ENCODE data around the gene NR4A1. TPM values are rescaled to one million over a fixed set of nuclear protein-coding genes. Genes with fewer than 3 reads are reported as not detected.

NR4A1 gene
- total and polyA plus RNA-seq, 9 of the 15 experiments (the other 6 are each of a cell fraction or from before 2014, with no cell fraction given), result 0.07 to 4.7 (median 1.9) TPM; not detected in 1

DNA sequence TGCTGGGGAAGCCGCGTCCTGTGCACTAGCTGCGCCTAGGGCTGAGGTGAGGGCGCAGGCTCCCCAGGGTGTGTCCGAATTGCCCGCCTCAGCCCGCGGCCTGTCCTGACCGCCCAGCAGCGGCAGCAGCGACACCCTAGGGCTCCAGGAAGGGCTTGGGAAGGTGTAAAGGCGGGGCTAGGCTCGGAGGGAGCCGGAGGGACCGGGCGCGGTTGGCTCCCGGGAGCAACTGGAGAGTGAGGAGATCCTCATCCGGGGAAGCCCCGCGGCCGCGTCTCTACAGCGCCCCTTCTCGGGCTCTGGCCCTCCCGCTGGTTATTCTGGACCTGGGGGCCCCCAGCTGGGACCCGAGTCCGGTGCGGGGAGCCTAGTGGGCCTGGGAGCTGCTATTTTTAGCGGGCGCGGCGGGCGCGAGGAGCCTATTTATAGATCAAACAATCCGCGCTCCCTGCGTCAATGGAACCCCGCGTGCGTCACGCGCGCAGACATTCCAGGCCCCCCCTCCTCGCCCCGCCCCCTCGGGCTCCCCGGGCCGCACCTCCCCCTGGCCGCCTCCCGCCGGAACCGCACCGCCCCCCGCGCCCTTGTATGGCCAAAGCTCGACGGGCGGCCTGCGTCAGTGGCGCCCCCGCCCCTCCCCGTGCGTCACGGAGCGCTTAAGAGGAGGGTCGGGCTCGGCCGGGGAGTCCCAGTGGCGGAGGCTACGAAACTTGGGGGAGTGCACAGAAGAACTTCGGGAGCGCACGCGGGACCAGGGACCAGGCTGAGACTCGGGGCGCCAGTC is at the start of gene NR4A1 (continued):
- TF ChIP-seq RERE (CRISPR knock-in tag; IDR thresholded peaks at IDR 0.05; ENCODE audit: borderline replicate concordance), result peak; percentile 52; the same call in 1 of the 2 replicates
- TF ChIP-seq ZZZ3 (IDR thresholded peaks at IDR 0.05), result no peak
- peak; percentile 62; the same call in 1 of the 2 replicates for TF ChIP-seq PHF8 (IDR thresholded peaks at IDR 0.05; ENCODE audit: borderline replicate concordance, low read length)
- TF ChIP-seq HMGN3 (IDR thresholded peaks at IDR 0.05; ENCODE audit: borderline replicate concordance, extremely low read depth, insufficient read length, low read depth, low read length), result peak; percentile 50
- peak; percentile 46 for TF ChIP-seq SUPT5H (IDR thresholded peaks at IDR 0.05)
- TF ChIP-seq HDAC1 (IDR thresholded peaks at IDR 0.05), result 0 out of 4 replicates have a peak, but pooled peaks of 1 of the 2 experiments have one; percentile 20
- TF ChIP-seq, protein P1, sequence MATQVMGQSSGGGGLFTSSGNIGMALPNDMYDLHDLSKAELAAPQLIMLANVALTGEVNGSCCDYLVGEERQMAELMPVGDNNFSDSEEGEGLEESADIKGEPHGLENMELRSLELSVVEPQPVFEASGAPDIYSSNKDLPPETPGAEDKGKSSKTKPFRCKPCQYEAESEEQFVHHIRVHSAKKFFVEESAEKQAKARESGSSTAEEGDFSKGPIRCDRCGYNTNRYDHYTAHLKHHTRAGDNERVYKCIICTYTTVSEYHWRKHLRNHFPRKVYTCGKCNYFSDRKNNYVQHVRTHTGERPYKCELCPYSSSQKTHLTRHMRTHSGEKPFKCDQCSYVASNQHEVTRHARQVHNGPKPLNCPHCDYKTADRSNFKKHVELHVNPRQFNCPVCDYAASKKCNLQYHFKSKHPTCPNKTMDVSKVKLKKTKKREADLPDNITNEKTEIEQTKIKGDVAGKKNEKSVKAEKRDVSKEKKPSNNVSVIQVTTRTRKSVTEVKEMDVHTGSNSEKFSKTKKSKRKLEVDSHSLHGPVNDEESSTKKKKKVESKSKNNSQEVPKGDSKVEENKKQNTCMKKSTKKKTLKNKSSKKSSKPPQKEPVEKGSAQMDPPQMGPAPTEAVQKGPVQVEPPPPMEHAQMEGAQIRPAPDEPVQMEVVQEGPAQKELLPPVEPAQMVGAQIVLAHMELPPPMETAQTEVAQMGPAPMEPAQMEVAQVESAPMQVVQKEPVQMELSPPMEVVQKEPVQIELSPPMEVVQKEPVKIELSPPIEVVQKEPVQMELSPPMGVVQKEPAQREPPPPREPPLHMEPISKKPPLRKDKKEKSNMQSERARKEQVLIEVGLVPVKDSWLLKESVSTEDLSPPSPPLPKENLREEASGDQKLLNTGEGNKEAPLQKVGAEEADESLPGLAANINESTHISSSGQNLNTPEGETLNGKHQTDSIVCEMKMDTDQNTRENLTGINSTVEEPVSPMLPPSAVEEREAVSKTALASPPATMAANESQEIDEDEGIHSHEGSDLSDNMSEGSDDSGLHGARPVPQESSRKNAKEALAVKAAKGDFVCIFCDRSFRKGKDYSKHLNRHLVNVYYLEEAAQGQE (IDR thresholded peaks at IDR 0.05; ENCODE audit: borderline replicate concordance), result peak; percentile 76
- TF ChIP-seq, protein P1 (CRISPR knock-in tag; IDR thresholded peaks at IDR 0.05; ENCODE audit: low read depth), result no peak
- peak; percentile 51; the same call in 1 of the 2 replicates for TF ChIP-seq TOE1 (IDR thresholded peaks at IDR 0.05; ENCODE audit: borderline replicate concordance)
- TF ChIP-seq TOE1 (CRISPR knock-in tag; IDR thresholded peaks at IDR 0.05; ENCODE audit: borderline replicate concordance, low read depth), result no peak
- no peak for TF ChIP-seq ZNF384 (IDR thresholded peaks at IDR 0.05; ENCODE audit: low read depth, low read length)

Data from K562 (cell line).